HG03280 (cell line): ENCODE measurements around the gene JMJD1C.
"Not testable (repeated sequence)": the region's sequence is repeated elsewhere in the genome, so short reads cannot be mapped to it uniquely, and the experiment has no call there.

Source experiments
- ATAC-seq: cut with Tn5 transposase; IDR thresholded peaks from one replicate; pipeline ENCODE4 v1.9.1; 2021; ENCODE audit warnings: mild to moderate bottlenecking, moderate library complexity; ENCODE audit not compliant: unreplicated experiment

JMJD1C gene

DNA sequence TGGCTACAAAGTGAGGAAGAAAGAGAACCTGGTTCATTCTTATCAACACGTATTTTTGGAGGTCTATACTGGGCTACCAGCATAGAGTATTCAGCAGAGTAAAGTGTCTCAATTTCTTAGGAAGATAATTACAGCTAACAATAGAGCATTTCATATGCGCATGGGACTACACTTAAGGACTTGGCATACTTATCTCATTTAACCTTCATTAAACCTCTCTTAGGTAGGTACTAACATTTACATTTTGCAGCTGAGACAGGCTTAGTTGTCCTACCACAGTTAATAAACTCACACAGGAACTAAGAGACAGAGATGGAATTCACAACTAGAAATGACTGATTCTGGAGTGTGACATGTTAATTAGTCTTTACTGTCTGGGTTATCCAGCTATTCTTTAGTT is 266.1 kb downstream of the JMJD1C start:
- no peak for ATAC-seq

DNA sequence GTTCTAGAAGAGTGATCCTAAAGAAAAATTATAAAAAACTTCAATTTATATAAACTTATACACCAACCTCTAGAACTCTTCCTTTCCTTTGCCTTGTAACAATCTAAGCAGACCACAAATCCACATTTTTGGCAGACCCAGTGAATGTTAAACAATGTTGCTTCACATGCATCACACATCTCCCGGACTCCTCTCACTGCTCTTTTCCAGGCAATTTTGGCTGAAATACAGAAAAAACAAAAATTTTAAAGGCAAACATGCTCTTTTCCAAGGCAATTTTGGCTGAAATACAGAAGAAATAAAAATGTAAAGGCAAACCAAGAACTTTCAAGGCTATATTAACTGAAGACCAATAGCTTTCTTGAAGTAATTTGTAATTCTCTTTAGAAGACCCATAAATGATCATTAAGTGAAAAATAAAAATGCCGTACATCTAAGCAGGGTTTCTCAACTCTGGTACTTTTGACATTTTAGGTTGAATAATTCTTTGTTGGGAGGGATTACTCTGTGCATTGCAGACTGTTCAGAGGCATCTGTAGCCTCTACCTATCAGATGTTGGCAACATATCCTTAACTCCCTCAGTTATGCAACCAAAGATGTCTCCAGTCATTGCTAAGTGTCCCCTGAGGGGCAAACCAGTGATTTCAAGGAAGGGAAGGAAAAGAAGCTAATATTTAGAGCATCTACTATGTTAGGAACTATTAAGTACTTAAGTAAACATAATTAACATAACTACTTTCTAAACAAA is 268.3 kb downstream of the JMJD1C start:
- no peak for ATAC-seq

DNA sequence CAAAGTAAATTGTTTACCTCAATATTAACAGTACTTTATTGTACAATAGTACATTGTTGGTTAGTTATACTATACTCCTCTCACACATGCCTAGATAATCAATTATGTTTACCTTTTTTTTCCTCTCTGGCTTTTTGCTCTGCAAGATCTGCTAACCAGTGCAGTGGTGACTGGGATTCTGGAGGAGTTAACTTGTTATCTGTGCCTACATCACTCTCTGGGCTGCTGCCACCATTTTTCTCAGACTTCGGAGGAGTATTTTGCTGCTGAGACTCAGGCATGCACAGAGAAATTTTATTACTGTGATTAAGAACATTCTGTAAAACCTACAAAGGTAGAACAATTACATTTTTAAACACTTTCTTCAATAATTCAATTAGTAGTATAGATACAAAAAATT is 273.0 kb downstream of the JMJD1C start:
- no peak for ATAC-seq

DNA sequence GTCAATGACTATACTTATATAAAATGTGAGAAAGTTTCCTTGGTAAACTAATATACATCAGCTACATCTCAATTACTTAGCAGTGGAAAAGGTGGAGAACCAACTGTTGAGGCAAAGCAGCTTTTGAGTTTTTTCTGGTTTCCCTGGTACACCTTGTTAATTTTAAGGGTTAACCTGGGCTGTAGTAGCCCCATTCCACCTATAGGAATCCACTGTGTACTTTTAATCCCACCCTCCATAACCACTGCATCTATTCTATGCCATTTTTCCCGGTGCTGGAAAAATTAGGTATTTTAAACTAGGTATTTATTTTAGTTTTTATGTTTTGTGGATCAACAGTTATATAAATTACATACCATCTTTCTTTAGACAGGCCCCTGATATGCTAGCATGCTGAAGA is 290.2 kb downstream of the JMJD1C start:
- ATAC-seq = no peak

DNA sequence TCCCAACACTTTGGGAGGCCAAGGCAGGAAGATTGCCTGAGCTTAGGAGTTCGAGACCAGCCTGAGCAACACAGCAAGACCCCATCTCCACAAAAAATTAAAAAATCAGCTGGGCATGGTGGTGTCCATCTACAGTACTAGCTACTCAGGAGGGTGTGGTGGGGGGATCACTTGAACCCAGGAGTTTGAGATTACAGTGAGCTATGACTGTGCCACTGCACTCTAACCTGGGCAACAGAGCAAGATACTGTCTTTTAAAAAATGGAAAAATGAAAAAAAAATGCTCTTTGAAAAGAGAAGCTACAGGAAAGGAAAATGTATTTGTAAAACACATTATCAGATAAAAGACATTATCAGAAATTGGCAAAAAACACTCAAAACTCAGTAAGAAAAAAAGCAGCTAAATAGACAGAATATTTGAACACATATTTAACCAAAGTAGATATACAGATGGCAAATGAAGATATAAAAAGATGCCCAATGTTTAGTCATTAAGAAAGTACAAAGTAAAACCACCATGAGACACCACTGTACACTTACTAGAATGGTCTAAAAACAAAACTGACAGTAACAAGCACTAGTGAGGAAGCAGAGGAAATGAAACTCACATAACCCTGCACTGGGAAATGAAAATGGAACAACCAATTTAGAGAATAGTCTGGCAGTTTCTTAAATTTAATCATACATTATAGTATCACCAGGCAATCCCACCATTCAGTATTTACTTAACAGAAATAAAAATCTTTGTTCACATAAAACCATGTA is 292.1 kb downstream of the JMJD1C start:
- peak; percentile 99 for ATAC-seq

DNA sequence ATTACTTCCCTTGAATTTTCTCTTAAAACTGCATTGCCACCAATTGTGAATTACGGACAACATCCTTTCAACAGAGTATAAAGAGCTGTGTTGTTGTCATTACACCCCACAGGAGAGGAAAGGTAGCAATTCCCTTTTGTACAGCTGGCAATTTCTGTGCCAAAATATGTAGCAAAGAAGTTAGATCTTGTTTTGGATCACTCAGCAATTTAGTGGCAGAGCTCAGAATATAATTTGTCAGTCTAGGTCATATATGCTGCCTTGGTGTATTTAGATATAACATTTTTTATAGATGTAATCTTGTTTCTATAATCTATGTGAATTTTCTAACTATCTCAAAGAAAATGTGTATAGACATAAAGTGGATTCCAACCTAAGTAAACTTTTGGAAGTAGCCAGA is 293.9 kb downstream of the JMJD1C start:
- no peak for ATAC-seq

DNA sequence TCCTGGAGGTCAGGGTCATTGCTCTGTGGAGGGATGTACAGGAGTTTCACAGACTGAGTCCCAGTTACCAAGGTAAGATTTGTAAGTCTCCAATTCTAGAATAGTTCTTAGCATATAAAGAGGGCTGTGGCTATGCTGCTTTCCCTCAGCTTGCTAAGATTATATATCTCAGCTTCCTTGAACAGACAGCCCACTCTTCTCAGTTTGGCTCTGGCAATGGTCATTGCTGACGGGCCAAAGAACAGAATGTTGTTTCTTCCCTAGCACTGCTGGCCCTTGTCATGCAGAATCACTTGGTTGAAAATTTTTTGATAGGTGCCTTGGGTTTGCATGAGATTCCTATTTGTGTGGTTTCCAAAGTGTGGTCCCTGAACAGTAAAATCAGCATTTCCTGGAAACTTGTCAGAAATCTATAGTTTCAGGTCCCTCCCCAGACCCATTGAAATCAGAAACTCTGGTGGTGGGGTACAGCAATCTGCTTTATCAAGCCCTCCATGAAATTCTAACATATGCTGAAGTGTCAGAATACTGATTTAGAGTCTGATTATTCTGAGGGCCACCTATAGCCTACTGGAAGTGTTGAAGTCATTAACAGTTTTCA is 294.4 kb downstream of the JMJD1C start:
- ATAC-seq = no peak

DNA sequence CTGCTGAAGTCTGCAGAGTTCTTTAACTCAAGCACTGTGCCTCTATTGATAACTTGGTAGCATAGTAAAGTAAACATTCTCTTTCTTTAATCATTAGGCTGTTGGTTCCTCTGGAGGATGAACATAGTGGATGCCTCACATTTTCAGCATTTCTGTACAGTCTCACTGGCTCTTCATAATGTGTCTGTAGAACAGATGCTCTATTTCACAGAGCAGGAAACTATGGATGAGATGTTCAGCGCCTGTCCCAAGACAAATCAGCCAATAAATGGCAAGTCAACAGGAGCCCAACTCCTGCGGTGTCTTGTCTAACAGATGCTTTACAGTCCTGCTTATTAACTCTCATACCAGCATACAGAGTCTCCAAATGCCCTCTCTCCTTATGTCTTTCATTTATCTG is 296.2 kb downstream of the JMJD1C start:
- ATAC-seq = no peak

DNA sequence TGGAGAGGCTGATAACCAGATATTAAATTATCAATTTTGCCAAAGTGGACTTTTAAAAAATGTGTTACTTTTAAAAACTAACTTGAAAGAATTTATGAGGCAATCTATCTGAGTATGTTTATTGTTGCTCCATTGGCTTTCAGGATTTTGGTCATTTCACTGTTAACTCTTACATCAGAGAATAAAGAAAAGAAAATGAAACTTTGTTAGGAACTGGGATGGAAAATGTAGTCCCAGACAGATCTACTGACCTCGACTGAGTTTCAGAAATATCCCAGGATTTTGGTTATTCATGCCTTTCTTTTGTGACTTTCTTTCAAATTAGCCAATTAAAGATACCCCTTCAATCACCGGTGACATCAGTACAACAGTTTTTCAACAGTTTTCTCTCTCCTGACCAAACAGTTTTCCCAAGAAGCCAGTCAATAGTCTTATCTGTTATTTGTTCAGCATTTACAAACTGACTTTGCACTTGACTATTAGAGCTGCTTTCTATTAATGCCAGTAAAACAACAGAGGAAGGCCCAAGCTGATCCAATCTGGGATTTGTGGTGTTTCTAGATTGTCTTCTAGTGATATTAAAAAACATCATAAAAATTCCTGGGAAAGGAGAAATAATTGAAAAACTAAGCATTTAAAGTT is 296.8 kb downstream of the JMJD1C start:
- no peak for ATAC-seq

DNA sequence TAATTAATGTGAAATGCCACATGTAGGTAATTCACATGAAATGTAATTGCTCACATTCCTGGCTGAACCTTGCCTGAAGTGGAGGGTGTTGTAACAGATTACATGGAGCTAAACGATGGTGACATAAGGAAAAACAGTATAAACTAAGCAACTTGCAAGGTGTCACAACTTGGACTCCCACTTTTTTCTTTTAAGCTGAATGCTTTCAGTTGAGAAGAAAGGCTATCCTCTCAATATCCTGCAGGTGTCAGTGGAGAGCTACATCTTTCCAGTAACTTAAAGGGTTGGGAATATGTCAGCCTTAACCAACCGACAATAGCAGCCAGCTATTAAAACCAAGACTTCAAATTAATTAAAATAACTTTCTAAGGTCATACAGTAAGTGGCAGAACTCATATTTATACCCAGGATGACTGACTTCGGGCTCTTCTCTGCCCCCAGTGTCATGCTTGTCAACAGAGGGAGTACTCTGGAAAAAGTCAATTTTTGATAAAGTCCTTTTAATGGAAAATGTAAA is 299.0 kb downstream of the JMJD1C start:
- ATAC-seq = peak; percentile 66

DNA sequence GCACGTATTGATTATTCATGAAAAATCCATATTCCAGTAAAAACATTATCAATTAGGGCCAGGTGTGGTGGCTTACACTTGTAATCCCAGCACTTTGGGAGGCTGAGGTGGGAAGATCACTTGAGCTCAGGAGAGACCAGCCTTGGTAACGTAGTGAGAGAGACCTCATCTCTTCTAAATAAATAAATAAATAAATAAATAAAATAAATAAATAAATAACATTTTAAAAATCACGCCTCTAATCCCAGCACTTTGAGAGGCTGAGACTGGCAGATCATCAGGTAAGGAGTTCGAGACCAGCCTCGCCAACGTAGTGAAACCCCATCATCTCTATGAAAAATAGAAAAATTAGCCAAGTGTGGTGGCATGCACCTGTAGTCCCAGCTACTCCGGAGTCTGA is 300.5 kb downstream of the JMJD1C start:
- ATAC-seq = no peak

DNA sequence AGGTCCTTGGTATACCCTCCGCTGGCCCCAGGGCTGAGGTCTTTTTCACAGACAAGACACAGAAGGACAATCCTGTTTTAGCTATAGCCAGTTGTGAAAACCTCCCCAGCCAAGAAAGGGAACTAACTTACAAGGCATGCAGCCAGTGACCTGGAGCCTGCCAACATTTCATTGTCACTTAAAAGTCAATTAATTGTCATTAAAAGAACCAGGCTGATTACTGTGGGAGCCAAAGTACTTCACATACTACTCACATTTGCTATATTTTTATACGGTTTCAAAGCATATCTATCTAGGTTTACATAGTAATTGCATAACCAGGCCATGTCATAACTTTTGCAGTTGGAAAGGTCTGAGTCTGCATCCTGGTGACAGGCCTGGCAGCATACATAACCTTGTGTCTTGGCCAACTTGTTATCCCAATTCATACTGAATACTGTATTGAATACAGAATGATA is 301.6 kb downstream of the JMJD1C start:
- ATAC-seq = no peak

DNA sequence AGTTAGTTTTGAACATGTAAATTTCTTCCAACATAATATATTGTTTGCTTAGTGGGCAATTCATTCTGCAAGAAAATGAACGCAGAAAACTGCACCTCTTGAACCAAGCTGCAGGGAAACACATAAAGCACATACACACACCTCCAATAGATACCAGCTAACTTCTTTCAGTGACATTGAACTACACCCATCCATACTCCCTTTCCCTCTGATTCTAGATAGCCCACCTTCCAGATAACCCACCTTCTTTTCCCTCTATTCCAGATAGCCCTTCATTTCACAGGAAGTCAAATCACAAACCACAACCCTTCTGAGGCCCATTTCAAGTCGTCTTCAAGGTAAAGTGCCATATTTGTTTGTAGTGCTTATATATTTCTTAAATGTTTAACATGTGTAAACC is 304.2 kb downstream of the JMJD1C start:
- no peak for ATAC-seq

DNA sequence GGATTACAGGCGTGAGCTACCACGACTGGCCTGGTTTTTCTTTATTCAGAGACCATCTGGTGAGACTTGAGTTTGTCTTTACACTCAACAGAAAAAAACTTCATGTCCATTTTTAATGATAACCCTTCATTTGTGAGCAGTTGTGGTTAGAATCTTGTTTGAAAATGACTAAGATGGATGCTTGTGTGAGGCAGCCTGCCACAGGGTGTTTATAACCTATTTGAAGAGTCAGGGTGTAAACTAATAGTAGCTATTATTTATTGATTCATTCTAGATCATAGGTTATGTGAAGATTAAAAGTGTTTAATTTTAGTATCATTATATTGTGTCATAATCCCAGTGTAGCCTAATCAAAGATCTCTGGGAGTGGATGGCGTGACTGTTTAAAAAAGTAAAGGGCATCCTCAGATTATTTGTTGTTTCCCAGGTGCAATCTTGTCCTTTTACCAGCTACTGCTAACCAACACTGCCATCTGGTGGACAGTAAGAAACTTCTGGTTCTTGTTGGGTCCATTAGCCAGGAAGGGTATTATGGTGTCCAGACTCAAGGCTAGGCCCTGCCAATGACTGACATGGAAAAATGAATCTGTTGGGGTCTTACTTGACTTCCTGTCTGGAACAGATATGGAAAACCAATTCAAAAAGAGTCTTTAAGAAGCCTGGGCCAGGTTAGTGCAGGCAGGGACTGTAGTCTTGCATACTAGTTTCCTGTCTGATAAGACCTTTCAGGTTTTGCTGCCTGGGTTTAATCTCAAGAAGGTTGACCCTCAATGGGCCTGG is 307.7 kb downstream of the JMJD1C start:
- ATAC-seq = peak; percentile 62

DNA sequence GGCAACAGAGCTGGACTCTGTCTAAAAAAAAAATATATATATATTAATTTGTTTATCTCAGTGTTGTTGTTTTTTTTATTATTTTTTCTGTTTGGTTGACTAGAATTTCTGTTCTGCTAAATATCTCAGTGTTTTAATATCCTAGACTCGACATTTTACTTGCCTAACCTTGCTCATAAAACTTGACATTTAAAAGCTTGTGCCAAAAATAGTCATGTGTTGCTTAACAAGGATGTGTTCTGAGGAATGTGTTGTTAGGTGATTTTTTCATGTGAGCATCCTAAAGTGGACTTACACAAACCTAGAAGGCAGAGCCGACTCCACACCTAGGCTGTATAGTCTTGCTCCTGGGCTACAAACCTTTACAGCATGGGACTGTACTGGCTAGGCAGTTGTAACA is 309.5 kb downstream of the JMJD1C start:
- no peak for ATAC-seq

DNA sequence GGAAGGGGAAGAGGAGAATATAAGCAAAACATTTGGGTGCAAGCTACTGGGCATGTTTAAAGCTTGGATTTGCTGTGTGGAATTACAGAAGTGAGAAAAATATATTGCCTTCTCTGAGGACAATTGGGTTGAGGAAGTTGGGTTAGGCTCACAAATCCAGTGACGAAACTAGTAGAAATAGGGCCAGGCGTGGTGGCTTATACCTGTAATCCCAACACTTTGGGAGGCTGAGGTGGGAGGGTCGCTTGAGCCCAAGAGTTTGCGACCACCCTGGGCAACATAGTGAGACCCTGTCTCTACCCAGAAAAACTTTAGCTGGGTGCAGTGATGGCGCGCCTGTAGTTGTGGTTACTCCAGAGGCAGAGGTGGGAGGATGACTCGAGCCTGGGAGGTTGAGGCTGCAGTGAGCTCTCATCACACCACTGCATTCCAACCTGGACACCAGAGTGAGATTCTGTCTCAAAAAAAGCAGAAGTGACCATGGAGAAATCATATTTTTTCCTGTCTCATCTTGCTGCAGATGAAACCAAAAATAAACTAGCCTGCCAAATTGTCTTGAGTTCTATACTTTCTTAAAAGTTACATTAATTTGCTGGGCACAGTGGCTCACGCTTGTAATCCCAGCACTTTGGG is 310.3 kb downstream of the JMJD1C start:
- ATAC-seq = no peak

DNA sequence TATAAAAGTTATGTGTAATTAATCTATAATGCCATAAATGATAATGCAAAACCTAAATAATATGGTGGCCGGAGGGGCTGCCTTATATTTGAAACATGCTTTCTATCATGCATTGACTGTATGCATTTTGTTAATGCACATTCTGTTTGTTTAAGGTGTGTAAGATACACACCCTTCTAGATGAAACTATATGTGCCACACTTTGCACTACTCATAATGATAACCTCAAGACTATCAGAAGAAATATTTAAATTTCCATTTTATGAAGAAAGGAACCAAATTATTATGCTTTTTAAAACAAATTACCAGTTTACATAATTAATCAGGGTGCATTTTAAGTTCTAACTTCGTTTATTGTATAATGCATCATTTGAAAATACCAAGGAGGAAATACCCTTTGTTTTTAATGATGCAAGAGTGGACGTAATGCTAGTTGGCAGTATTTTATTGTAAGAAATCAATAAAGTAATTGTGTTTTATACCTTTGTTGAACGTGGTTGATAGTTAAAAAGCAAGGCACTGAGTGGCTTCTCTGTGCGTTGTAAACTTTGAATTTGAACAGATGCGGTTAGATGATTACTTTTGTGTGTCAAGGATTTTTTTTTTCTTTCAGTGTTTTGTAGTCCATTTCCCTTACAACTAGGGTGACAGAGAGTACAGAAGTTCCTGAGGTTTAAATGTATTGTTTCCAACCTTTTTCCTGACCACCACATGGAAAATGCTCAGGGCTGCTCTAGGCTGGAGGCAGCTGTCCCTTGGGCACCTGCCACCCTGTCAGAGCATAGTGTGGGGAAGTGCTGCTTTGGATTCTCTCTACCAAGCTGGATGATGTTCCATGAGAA is 311.0 kb downstream of the JMJD1C start:
- ATAC-seq = no peak

DNA sequence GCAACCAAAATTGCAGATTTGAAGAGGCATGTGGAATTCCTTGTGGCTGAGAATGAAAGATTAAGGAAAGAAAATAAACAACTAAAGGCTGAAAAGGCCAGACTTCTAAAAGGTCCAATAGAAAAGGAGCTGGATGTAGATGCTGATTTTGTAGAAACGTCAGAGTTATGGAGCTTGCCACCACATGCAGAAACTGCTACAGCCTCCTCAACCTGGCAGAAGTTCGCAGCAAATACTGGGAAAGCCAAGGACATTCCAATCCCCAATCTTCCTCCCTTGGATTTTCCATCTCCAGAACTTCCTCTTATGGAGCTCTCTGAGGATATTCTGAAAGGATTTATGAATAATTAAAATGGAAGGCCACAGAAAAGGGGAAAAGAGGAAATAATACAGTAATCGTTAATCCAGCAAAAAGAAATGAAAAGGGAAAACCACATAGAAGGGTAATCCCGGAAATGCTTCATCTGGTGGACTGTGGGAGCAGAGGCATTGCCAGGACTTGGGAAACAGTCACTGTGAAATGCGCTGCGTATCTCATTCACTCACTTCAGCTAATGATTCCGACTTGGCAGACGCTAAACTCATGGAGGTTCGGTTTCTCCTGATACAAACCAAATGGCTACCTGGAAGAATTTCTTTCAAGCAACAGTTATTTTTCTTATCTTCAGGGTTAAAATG is 311.8 kb downstream of the JMJD1C start:
- not testable (repeated sequence) for ATAC-seq

DNA sequence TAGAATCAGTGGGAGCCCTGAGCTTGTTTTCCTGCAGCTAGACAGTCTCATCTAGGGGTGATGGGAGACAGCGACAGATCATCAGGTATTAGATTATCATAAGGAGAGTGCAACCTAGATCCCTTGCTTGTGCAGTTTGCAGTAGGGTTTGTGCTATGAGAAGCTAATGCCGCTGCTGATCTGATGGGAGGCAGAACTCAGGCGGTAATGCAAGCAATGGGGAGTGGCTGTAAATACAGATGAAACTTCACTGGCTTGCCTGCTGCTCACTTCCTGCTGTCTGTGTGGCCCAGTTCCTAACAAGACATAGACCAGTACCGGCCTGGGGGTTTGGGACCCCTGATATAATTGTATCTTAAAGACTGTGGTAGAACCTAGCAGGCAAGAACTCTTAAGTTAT is 315.0 kb downstream of the JMJD1C start:
- ATAC-seq = no peak
